ENCODE measurements around the gene VPS37B. TPM values are rescaled to one million over a fixed set of nuclear protein-coding genes. Genes with fewer than 3 reads are reported as not detected.

VPS37B gene
- total RNA-seq, 4 donors from 2014 or later, result 4.8 to 8.2 (median 7.6) TPM

GRCh38 chr12:122886161-122886560 lies 9.8 kb downstream of the VPS37B start:
- H3K4me1 ChIP-seq, result peaks cover 42 to 46% of the 10 kb centered on the region in 2 donors
- TF ChIP-seq CTCF (IDR thresholded peaks at IDR 0.05 in 4 of 5, conservative IDR thresholded peaks at IDR 0.05 in 1 of 5) (no peak), POLR2A (IDR thresholded peaks at IDR 0.05) (no peak)
- no peaks in the 10 kb centered on the region for H3K36me3 ChIP-seq
- intact Hi-C loops (cut with DNase I; ENCODE audit: low total_unique reads) (no loop called here), in situ Hi-C loops (cut with MboI; ENCODE audit: low sequenced_read_pairs in 4 of 4) (no loop called here)
- H3K27ac ChIP-seq, result no peak overlapping the region
- no peak overlapping the region for H3K4me3 ChIP-seq
- DNase-seq (no peak), ATAC-seq (no peak)
- H3K9me3 ChIP-seq, result no peaks in the 10 kb centered on the region
- H3K27me3 ChIP-seq, result no peaks in the 10 kb centered on the region

GRCh38 chr12:122884860-122885259 lies 11.1 kb downstream of the VPS37B start:
- ATAC-seq, result no peak
- TF ChIP-seq CTCF (IDR thresholded peaks at IDR 0.05 in 4 of 5, conservative IDR thresholded peaks at IDR 0.05 in 1 of 5), result no peak
- no peak for TF ChIP-seq POLR2A (IDR thresholded peaks at IDR 0.05)
- DNase-seq, result no peak
- Histone ChIP-seq H3K4me3 (no peak overlapping the region), H3K36me3 (no peaks in the 10 kb centered on the region), H3K9me3 (no peaks in the 10 kb centered on the region), H3K4me1 (peaks cover 47 to 56% of the 10 kb centered on the region in 2 donors), H3K27me3 (no peaks in the 10 kb centered on the region), H3K27ac (no peak overlapping the region)
- in situ Hi-C loops (cut with MboI; ENCODE audit: low sequenced_read_pairs in 4 of 4), result no loop called here
- intact Hi-C loops (cut with DNase I; ENCODE audit: low total_unique reads), result no loop called here

GRCh38 chr12:122884091-122884826 lies 11.7 kb downstream of the VPS37B start:
- no peak for TF ChIP-seq CTCF (IDR thresholded peaks at IDR 0.05 in 4 of 5, conservative IDR thresholded peaks at IDR 0.05 in 1 of 5)
- no peak for TF ChIP-seq POLR2A (IDR thresholded peaks at IDR 0.05)
- in situ Hi-C loops (cut with MboI; ENCODE audit: low sequenced_read_pairs in 4 of 4), result no loop called here
- Histone ChIP-seq H3K27ac (peak overlapping the region in 3 of 4 donors; percentile 3 to 44 (median 9)), H3K4me3 (no peak overlapping the region), H3K27me3 (no peaks in the 10 kb centered on the region), H3K4me1 (peaks cover 49 to 60% of the 10 kb centered on the region in 2 donors), H3K36me3 (no peaks in the 10 kb centered on the region), H3K9me3 (no peaks in the 10 kb centered on the region)
- no peak for ATAC-seq
- intact Hi-C loops (cut with DNase I; ENCODE audit: low total_unique reads), result no loop called here
- no peak for DNase-seq

- Histone ChIP-seq H3K4me1 (peaks cover 47 to 55% of the 10 kb centered on the region in 2 donors), H3K9me3 (no peaks in the 10 kb centered on the region), H3K4me3 (no peak overlapping the region), H3K27me3 (no peaks in the 10 kb centered on the region), H3K27ac (peak overlapping the region in 2 of 4 donors; percentile 17 to 27), H3K36me3 (no peaks in the 10 kb centered on the region)
- DNase-seq, result no peak
- intact Hi-C loops (cut with DNase I; ENCODE audit: low total_unique reads) (no loop called here), in situ Hi-C loops (cut with MboI; ENCODE audit: low sequenced_read_pairs in 4 of 4) (no loop called here)
- ATAC-seq, result no peak
- no peak for TF ChIP-seq CTCF (IDR thresholded peaks at IDR 0.05 in 4 of 5, conservative IDR thresholded peaks at IDR 0.05 in 1 of 5)
- no peak for TF ChIP-seq POLR2A (IDR thresholded peaks at IDR 0.05)
These were observed 12.9 kb downstream of the VPS37B start for GRCh38 chr12:122882908-122883558.
